ENCODE results near the gene NOD2. TPM values are rescaled to one million over a fixed set of nuclear protein-coding genes. Genes with fewer than 3 reads are reported as not detected.

The NOD2 gene
- total and polyA plus RNA-seq, 4 donors, result 0.35 to 1.3 (median 0.48) TPM

- TF ChIP-seq JUND (IDR thresholded peaks at IDR 0.05) (no peak), FOXA2 (IDR thresholded peaks at IDR 0.05) (no peak)
These were observed 73.8 kb downstream of the NOD2 start (continued) for GRCh38 chr16:50767197-50767596.

- Histone ChIP-seq H3K27ac (ENCODE audit: low read depth in 1 of 2, low read length in 2 of 2) (no peak overlapping the region), H3K4me1 (ENCODE audit: control insufficient read depth in 4 of 4, insufficient read depth in 4 of 4, low read length in 3 of 4) (peaks cover 0 to 1% (median 0%) of the 10 kb centered on the region in 4 donors), H3K9ac (ENCODE audit: low read depth in 1 of 2, low read length in 2 of 2) (no peak overlapping the region), H3K4me3 (ENCODE audit: low read depth in 1 of 3, low read length in 3 of 3) (no peak overlapping the region), H3K27me3 (ENCODE audit: control insufficient read depth in 4 of 4, insufficient read depth in 4 of 4, low read length in 3 of 4) (no peaks in the 10 kb centered on the region), H3K36me3 (ENCODE audit: control insufficient read depth in 4 of 4, insufficient read depth in 3 of 4, low read depth in 1 of 4, low read length in 3 of 4) (peaks cover 0 to 11% (median 5%) of the 10 kb centered on the region in 4 donors), H3K9me3 (ENCODE audit: control insufficient read depth in 4 of 4, low read length in 3 of 4) (no peaks in the 10 kb centered on the region)
- 96% methylated on average over 3 of the region's 3 CpGs for WGBS
- TF ChIP-seq YY1 (IDR thresholded peaks at IDR 0.05) (no peak), FOXA2 (IDR thresholded peaks at IDR 0.05) (no peak)
- no peak for DNase-seq (ENCODE audit: low spot score)
These were observed 78.0 kb downstream of the NOD2 start for GRCh38 chr16:50771366-50771765.

- Histone ChIP-seq H3K27ac (ENCODE audit: low read depth in 1 of 2, low read length in 2 of 2) (no peak overlapping the region), H3K4me3 (ENCODE audit: low read depth in 1 of 3, low read length in 3 of 3) (no peak overlapping the region), H3K9me3 (ENCODE audit: control insufficient read depth in 4 of 4, low read length in 3 of 4) (no peaks in the 10 kb centered on the region), H3K9ac (ENCODE audit: low read depth in 1 of 2, low read length in 2 of 2) (no peak overlapping the region), H3K36me3 (ENCODE audit: control insufficient read depth in 4 of 4, insufficient read depth in 3 of 4, low read depth in 1 of 4, low read length in 3 of 4) (peaks cover 2 to 10% (median 5%) of the 10 kb centered on the region in 4 donors), H3K4me1 (ENCODE audit: control insufficient read depth in 4 of 4, insufficient read depth in 4 of 4, low read length in 3 of 4) (peaks cover 0 to 1% (median 0%) of the 10 kb centered on the region in 4 donors), H3K27me3 (ENCODE audit: control insufficient read depth in 4 of 4, insufficient read depth in 4 of 4, low read length in 3 of 4) (no peaks in the 10 kb centered on the region)
- TF ChIP-seq ZBTB33 (IDR thresholded peaks at IDR 0.05) (no peak), YY1 (IDR thresholded peaks at IDR 0.05) (no peak), JUND (IDR thresholded peaks at IDR 0.05) (no peak), NR2F2 (IDR thresholded peaks at IDR 0.05) (no peak)
- no peak for DNase-seq (ENCODE audit: low spot score)
- WGBS, result 96% methylated on average over 5 of the region's 5 CpGs
These were observed 81.0 kb downstream of the NOD2 start for GRCh38 chr16:50774405-50774804.

- WGBS, result 84% methylated on average over 3 of the region's 3 CpGs
These were observed 81.6 kb downstream of the NOD2 start for GRCh38 chr16:50774960-50775359.

More at GRCh38 chr16:50774960-50775359, 81.6 kb downstream of the NOD2 start:
- H3K36me3 ChIP-seq (ENCODE audit: control insufficient read depth in 4 of 4, insufficient read depth in 3 of 4, low read depth in 1 of 4, low read length in 3 of 4), result peaks cover 2 to 15% (median 8%) of the 10 kb centered on the region in 4 donors
- no peak for DNase-seq (ENCODE audit: low spot score)
- TF ChIP-seq GABPA (IDR thresholded peaks at IDR 0.05 in 1 of 2, conservative IDR thresholded peaks at IDR 0.05 in 1 of 2) (no peak), FOXA2 (IDR thresholded peaks at IDR 0.05) (no peak), FOXA1 (IDR thresholded peaks at IDR 0.05) (no peak), HNF4G (IDR thresholded peaks at IDR 0.05) (no peak), EGR1 (IDR thresholded peaks at IDR 0.05; ENCODE audit: low read depth in 2 of 2) (no peak), TAF1 (conservative IDR thresholded peaks at IDR 0.05) (no peak), RXRA (IDR thresholded peaks at IDR 0.05) (no peak), MAX (IDR thresholded peaks at IDR 0.05) (no peak), HNF4A (conservative IDR thresholded peaks at IDR 0.05) (no peak), JUND (IDR thresholded peaks at IDR 0.05) (no peak), REST (IDR thresholded peaks at IDR 0.05) (no peak), ATF3 (IDR thresholded peaks at IDR 0.05) (no peak), RAD21 (IDR thresholded peaks at IDR 0.05) (no peak), CTCF (IDR thresholded peaks at IDR 0.05; ENCODE audit: low read depth, low read length, missing input control) (no peak), YY1 (IDR thresholded peaks at IDR 0.05) (no peak), NR2F2 (IDR thresholded peaks at IDR 0.05) (no peak), SP1 (IDR thresholded peaks at IDR 0.05) (no peak)
- no peak overlapping the region for H3K27ac ChIP-seq (ENCODE audit: low read depth in 1 of 2, low read length in 2 of 2)
- no peaks in the 10 kb centered on the region for H3K27me3 ChIP-seq (ENCODE audit: control insufficient read depth in 4 of 4, insufficient read depth in 4 of 4, low read length in 3 of 4)
- no peak overlapping the region for H3K4me3 ChIP-seq (ENCODE audit: low read depth in 1 of 3, low read length in 3 of 3)
- H3K9ac ChIP-seq (ENCODE audit: low read depth in 1 of 2, low read length in 2 of 2), result no peak overlapping the region
- H3K9me3 ChIP-seq (ENCODE audit: control insufficient read depth in 4 of 4, low read length in 3 of 4), result no peaks in the 10 kb centered on the region
- H3K4me1 ChIP-seq (ENCODE audit: control insufficient read depth in 4 of 4, insufficient read depth in 4 of 4, low read length in 3 of 4), result peaks cover 0 to 1% (median 0%) of the 10 kb centered on the region in 4 donors

Data from liver (tissue), 9 donors.